ENCODE data around the gene LIN54.

Gene LIN54

GRCh38 chr4:82885410-82885809 lies 125.2 kb downstream of the LIN54 start:
- TF ChIP-seq EGR1 (IDR thresholded peaks at IDR 0.05) (no peak), TAF1 (IDR thresholded peaks at IDR 0.05; ENCODE audit: low read depth) (no peak), NFIC (IDR thresholded peaks at IDR 0.05) (no peak), CEBPB (IDR thresholded peaks at IDR 0.05) (no peak), YY1 (IDR thresholded peaks at IDR 0.05; ENCODE audit: low read depth) (no peak), REST (IDR thresholded peaks at IDR 0.05; ENCODE audit: low read depth) (no peak), RAD21 (IDR thresholded peaks at IDR 0.05; ENCODE audit: low read depth) (no peak), TEAD4 (IDR thresholded peaks at IDR 0.05) (no peak), TCF12 (IDR thresholded peaks at IDR 0.05; ENCODE audit: low read depth) (no peak), FOXM1 (IDR thresholded peaks at IDR 0.05; ENCODE audit: borderline replicate concordance, low read depth) (no peak), USF1 (IDR thresholded peaks at IDR 0.05) (no peak), EP300 (IDR thresholded peaks at IDR 0.05; ENCODE audit: borderline replicate concordance) (no peak), ZBTB7A (IDR thresholded peaks at IDR 0.05; ENCODE audit: low read depth) (no peak), CREB1 (IDR thresholded peaks at IDR 0.05; ENCODE audit: low read depth) (no peak), MAX (IDR thresholded peaks at IDR 0.05) (no peak)

Data from Ishikawa (cell line).